SK-N-SH (cell line): ENCODE measurements around the gene RNF40.

Experiments
- CHD2 ChIP-seq: fragments of 150-350 bp; IDR thresholded peaks from 2 replicates; pipeline ENCODE4 v1.6.1; 2018; ENCODE audit warnings: low read length; ENCODE audit not compliant: partially characterized antibody
- EP300 ChIP-seq, 2 experiments: IDR thresholded peaks; 2 replicates each; pipeline versions ENCODE4 v1.4.0 to v1.6.1; 2012; ENCODE audit warnings: borderline replicate concordance in 1 of 2, low read depth in 1 of 2, low read length in 1 of 2
- EZH2phosphoT487 ChIP-seq: fragments of 200-600 bp; sonication (generic); IDR thresholded peaks from 2 replicates; pipeline ENCODE4 v1.6.1; 2017; ENCODE audit warnings: low read depth, mixed run types, mild to moderate bottlenecking, antibody characterized with exemption, moderate library complexity, borderline replicate concordance
- GABPA ChIP-seq: IDR thresholded peaks from 2 replicates; pipeline ENCODE4 v1.4.0; 2012; ENCODE audit warnings: low read depth, mild to moderate bottlenecking
- MAX ChIP-seq: IDR thresholded peaks from 2 replicates; pipeline ENCODE4 v1.4.0; 2012; ENCODE audit warnings: low read depth
- RAD21 ChIP-seq: IDR thresholded peaks from 2 replicates; pipeline ENCODE4 v1.6.1; 2012; ENCODE audit warnings: mild to moderate bottlenecking, low read length
- RCOR1 ChIP-seq: fragments of 150-350 bp; IDR thresholded peaks from 2 replicates; pipeline ENCODE4 v1.6.1; 2017; ENCODE audit warnings: antibody characterized with exemption, low read length
- TAF1 ChIP-seq: IDR thresholded peaks from 2 replicates; pipeline ENCODE4 v1.6.1; 2012; ENCODE audit warnings: low read depth, mild to moderate bottlenecking, low read length, moderate library complexity, borderline replicate concordance
- TCF12 ChIP-seq: IDR thresholded peaks from 2 replicates; pipeline ENCODE4 v1.4.0; 2012
- TF ChIP-seq, protein P1 (sequence below): fragments of 200-600 bp; sonication (generic); IDR thresholded peaks from 2 replicates; pipeline ENCODE4 v1.6.1; 2017; ENCODE audit warnings: antibody characterized with exemption, mild to moderate bottlenecking, moderate library complexity
- TF ChIP-seq, protein P2 (sequence below): IDR thresholded peaks from 2 replicates; pipeline ENCODE4 v1.6.1; 2012; ENCODE audit warnings: mild to moderate bottlenecking, low read depth, low read length, moderate library complexity

DNA sequence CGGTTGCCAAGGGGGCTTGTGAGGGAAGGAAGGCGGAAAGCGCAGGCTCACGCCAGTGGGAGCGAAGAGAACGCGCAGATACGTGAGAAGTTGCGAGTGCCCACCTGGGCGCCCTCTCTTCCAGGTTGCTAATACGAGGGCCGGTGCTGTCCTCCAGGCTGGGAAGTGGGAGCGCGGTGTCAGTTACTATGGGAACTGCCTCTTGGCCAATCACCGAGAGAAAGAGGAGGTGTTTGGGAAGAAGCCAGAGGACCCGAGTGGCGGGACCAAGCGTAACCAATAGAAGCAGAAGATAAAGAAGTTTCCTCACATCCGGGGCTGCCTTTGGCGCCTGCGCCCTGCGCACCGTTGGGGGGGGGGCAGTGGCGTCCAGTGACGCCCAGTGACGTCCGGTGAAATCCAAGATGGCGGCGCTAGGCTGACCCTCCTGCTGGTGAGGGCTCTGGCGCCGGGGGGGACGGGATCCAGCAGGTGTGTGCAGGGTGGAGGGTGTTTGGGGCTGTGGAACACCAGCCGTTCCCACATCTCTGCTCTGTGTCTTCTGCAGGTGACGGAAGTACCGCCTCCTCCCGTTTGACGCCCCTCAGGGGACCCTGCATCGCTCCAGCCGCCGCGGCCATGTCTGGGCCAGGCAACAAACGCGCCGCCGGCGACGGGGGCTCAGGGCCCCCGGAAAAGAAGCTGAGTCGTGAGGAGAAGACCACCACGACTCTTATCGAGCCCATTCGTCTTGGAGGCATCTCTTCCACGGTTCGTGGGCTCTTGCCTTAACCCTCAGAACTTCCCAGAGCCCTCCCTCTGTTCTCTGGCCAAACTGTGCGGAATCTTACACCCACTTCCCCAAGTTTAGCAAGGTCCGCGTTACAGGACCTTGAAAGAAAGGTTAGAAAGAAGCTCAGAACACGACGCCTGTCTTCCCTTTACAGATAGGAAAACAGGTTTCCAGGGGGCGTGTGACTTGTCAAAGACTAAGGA lies at the start of gene RNF40, which contains the start of gene CFAP119:
- TF ChIP-seq TAF1 (peak; percentile 95), MAX (peak; percentile 29; the same call in 1 of the 2 replicates), EP300 (IDR thresholded peaks at IDR 0.05; ENCODE audit: borderline replicate concordance in 1 of 2, low read depth in 1 of 2, low read length in 1 of 2) (no peak), CHD2 (peak; percentile 55), EZH2phosphoT487 (no peak), GABPA (peak; percentile 73), RCOR1 (no peak), RAD21 (no peak), TCF12 (peak; percentile 3; the same call in 1 of the 2 replicates)
- TF ChIP-seq, protein P1, sequence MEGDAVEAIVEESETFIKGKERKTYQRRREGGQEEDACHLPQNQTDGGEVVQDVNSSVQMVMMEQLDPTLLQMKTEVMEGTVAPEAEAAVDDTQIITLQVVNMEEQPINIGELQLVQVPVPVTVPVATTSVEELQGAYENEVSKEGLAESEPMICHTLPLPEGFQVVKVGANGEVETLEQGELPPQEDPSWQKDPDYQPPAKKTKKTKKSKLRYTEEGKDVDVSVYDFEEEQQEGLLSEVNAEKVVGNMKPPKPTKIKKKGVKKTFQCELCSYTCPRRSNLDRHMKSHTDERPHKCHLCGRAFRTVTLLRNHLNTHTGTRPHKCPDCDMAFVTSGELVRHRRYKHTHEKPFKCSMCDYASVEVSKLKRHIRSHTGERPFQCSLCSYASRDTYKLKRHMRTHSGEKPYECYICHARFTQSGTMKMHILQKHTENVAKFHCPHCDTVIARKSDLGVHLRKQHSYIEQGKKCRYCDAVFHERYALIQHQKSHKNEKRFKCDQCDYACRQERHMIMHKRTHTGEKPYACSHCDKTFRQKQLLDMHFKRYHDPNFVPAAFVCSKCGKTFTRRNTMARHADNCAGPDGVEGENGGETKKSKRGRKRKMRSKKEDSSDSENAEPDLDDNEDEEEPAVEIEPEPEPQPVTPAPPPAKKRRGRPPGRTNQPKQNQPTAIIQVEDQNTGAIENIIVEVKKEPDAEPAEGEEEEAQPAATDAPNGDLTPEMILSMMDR, result no peak
- TF ChIP-seq, protein P2, sequence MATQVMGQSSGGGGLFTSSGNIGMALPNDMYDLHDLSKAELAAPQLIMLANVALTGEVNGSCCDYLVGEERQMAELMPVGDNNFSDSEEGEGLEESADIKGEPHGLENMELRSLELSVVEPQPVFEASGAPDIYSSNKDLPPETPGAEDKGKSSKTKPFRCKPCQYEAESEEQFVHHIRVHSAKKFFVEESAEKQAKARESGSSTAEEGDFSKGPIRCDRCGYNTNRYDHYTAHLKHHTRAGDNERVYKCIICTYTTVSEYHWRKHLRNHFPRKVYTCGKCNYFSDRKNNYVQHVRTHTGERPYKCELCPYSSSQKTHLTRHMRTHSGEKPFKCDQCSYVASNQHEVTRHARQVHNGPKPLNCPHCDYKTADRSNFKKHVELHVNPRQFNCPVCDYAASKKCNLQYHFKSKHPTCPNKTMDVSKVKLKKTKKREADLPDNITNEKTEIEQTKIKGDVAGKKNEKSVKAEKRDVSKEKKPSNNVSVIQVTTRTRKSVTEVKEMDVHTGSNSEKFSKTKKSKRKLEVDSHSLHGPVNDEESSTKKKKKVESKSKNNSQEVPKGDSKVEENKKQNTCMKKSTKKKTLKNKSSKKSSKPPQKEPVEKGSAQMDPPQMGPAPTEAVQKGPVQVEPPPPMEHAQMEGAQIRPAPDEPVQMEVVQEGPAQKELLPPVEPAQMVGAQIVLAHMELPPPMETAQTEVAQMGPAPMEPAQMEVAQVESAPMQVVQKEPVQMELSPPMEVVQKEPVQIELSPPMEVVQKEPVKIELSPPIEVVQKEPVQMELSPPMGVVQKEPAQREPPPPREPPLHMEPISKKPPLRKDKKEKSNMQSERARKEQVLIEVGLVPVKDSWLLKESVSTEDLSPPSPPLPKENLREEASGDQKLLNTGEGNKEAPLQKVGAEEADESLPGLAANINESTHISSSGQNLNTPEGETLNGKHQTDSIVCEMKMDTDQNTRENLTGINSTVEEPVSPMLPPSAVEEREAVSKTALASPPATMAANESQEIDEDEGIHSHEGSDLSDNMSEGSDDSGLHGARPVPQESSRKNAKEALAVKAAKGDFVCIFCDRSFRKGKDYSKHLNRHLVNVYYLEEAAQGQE, result no peak
